Ishikawa (cell line): ENCODE measurements around the gene VAV1.

Source experiments
- CEBPB ChIP-seq: IDR thresholded peaks from 2 replicates; pipeline ENCODE4 v1.6.1; 2012
- CREB1 ChIP-seq: IDR thresholded peaks from 2 replicates; pipeline ENCODE4 v1.6.1; 2012; ENCODE audit warnings: low read depth
- EGR1 ChIP-seq: IDR thresholded peaks from 2 replicates; pipeline ENCODE4 v1.6.1; 2012
- EP300 ChIP-seq: IDR thresholded peaks from 2 replicates; pipeline ENCODE4 v1.6.1; 2012; ENCODE audit warnings: borderline replicate concordance
- NFIC ChIP-seq: IDR thresholded peaks from 2 replicates; pipeline ENCODE4 v1.6.1; 2012
- RAD21 ChIP-seq: IDR thresholded peaks from 2 replicates; pipeline ENCODE4 v1.6.1; 2012; ENCODE audit warnings: low read depth
- REST ChIP-seq: IDR thresholded peaks from 2 replicates; pipeline ENCODE4 v1.6.1; 2012; ENCODE audit warnings: low read depth, mild to moderate bottlenecking
- TAF1 ChIP-seq: IDR thresholded peaks from 2 replicates; pipeline ENCODE4 v1.6.1; 2012; ENCODE audit warnings: low read depth, mild to moderate bottlenecking
- TF ChIP-seq, protein P1 (sequence below): IDR thresholded peaks from 2 replicates; pipeline ENCODE4 v1.6.1; 2012

DNA sequence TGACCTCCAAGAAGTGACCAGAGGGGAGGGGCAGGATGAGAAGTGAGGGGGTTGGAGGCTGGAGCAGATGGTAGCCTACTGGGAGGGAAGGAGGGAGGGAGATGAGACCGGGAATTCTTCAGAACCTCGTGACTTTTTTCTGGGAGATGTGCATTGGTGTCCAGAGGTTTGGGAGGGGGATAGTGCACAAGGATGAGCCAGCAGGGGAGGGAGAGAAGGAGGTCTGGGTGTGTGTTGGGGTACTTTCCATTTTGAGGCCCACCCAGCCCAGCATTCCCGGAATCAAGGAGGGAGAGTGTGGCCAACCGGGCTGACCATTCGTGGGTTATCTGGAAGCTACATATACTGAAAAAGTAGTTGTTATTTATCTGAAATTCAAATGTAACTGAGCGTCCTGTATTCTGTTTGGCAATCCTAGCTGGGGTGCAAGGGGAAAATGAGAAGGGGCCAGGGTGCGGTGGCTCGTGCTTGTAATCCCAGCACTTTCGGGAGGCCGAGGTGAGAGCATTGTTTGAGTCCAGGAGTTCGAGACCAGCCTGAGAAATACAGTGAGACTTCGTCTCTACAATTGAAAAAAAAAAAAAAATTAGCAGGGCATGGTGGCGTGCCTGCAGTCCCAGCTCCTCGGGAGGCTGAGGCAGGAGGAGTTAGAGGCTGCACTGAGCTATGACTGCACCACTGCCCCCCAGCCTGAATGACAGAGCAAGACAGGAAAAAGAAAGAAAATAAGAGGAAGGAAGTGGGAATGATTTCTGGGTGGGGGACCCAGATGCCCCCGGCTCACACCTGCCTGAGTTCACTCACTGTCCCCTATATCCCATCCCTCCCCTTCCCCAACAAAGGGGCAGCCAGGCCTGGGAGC lies 47.6 kb upstream of the VAV1 start:
- TF ChIP-seq TAF1 = no peak
- no peak for TF ChIP-seq EP300
- TF ChIP-seq CREB1 = no peak
- TF ChIP-seq NFIC = no peak
- TF ChIP-seq CEBPB = no peak
- TF ChIP-seq RAD21 = no peak
- TF ChIP-seq REST = no peak
- TF ChIP-seq EGR1 = no peak
- TF ChIP-seq, protein P1, sequence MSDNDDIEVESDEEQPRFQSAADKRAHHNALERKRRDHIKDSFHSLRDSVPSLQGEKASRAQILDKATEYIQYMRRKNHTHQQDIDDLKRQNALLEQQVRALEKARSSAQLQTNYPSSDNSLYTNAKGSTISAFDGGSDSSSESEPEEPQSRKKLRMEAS = no peak
